H9 (cell line): ENCODE data around the gene EVC. TPM values are rescaled to one million over a fixed set of nuclear protein-coding genes. Genes with fewer than 3 reads are reported as not detected.

Source experiments
- DNase-seq: peaks from one replicate; pipeline ENCODE4 v3.0.0-alpha.2; 2017
- H2AFZ ChIP-seq: one replicate; pipeline ENCODE4 v1.6.1; 2013; ENCODE audit warnings: mild to moderate bottlenecking, low read length, control low read depth, moderate library complexity
- H2AK5ac ChIP-seq: 2 replicates; pipeline ENCODE4 v1.6.1; 2013; ENCODE audit warnings: low read length, control low read depth, mixed read lengths; ENCODE audit not compliant: insufficient read length
- H2BK120ac ChIP-seq: one replicate; pipeline ENCODE4 v1.6.1; 2013; ENCODE audit warnings: low read depth, mild to moderate bottlenecking, low read length, control low read depth, inconsistent platforms; ENCODE audit not compliant: poor library complexity, severe bottlenecking
- H2BK12ac ChIP-seq: 2 replicates; pipeline ENCODE4 v1.6.1; 2013; ENCODE audit warnings: low read length, control low read depth, mixed read lengths, low read depth; ENCODE audit not compliant: insufficient read length
- H2BK15ac ChIP-seq: 2 replicates; pipeline ENCODE4 v1.6.1; 2013; ENCODE audit warnings: low read depth, low read length, control low read depth
- H2BK20ac ChIP-seq: one replicate; pipeline ENCODE4 v1.6.1; 2013; ENCODE audit warnings: low read depth, mild to moderate bottlenecking, low read length, control low read depth, inconsistent platforms; ENCODE audit not compliant: poor library complexity, severe bottlenecking
- H2BK5ac ChIP-seq: 2 replicates; pipeline ENCODE4 v1.6.1; 2013; ENCODE audit warnings: low read length, control low read depth, mixed read lengths; ENCODE audit not compliant: insufficient read length
- H3K14ac ChIP-seq: 2 replicates; pipeline ENCODE4 v1.6.1; 2013; ENCODE audit warnings: low read length, control low read depth; ENCODE audit not compliant: insufficient read depth
- H3K18ac ChIP-seq: 2 replicates; pipeline ENCODE4 v1.6.1; 2013; ENCODE audit warnings: low read depth, mild to moderate bottlenecking, mixed read lengths, low read length, control low read depth; ENCODE audit not compliant: insufficient read length
- H3K23ac ChIP-seq: 2 replicates; pipeline ENCODE4 v1.6.1; 2013; ENCODE audit warnings: low read length, control low read depth, mixed read lengths, low read depth; ENCODE audit not compliant: insufficient read length
- H3K23me2 ChIP-seq: 2 replicates; pipeline ENCODE4 v1.6.1; 2013; ENCODE audit warnings: low read depth, mild to moderate bottlenecking, mixed read lengths, low read length, control low read depth; ENCODE audit not compliant: insufficient read length, poor library complexity, severe bottlenecking
- H3K27ac ChIP-seq: 2 replicates; pipeline ENCODE4 v1.5.1; 2013; ENCODE audit warnings: low read length, control low read depth, mixed read lengths, low read depth; ENCODE audit not compliant: insufficient read length
- H3K27me3 ChIP-seq: 2 replicates; pipeline ENCODE4 v1.6.1; 2013; ENCODE audit warnings: low read length, control low read depth, inconsistent platforms; ENCODE audit not compliant: insufficient read depth
- H3K4ac ChIP-seq: 2 replicates; pipeline ENCODE4 v1.6.1; 2013; ENCODE audit warnings: low read depth, mild to moderate bottlenecking, control low read depth, inconsistent platforms, low read length, moderate library complexity
- H3K4me1 ChIP-seq: 2 replicates; pipeline ENCODE4 v1.6.1; 2013; ENCODE audit warnings: low read length, control low read depth, inconsistent platforms; ENCODE audit not compliant: insufficient read depth
- H3K4me2 ChIP-seq: 2 replicates; pipeline ENCODE4 v1.6.1; 2013; ENCODE audit warnings: low read length, control low read depth, mixed read lengths; ENCODE audit not compliant: insufficient read length, insufficient read depth
- H3K56ac ChIP-seq: 2 replicates; pipeline ENCODE4 v1.6.1; 2013; ENCODE audit warnings: low read depth, mild to moderate bottlenecking, mixed read lengths, low read length, control low read depth; ENCODE audit not compliant: insufficient read length
- H3K79me1 ChIP-seq: 2 replicates; pipeline ENCODE4 v1.6.1; 2013; ENCODE audit warnings: low read depth, mild to moderate bottlenecking, moderate library complexity, low read length, control low read depth, inconsistent platforms; ENCODE audit not compliant: insufficient read depth, poor library complexity, severe bottlenecking
- H3K79me2 ChIP-seq: 2 replicates; pipeline ENCODE4 v1.6.1; 2013; ENCODE audit warnings: low read length, control low read depth, inconsistent platforms; ENCODE audit not compliant: insufficient read depth
- H3K9ac ChIP-seq: 2 replicates; pipeline ENCODE4 v1.6.1; 2013; ENCODE audit warnings: low read length, control low read depth, mixed read lengths; ENCODE audit not compliant: insufficient read length; ENCODE audit errors: extremely low read depth
- H3K9me3 ChIP-seq: one replicate; pipeline ENCODE4 v1.6.1; 2013; ENCODE audit warnings: low read depth, low read length, inconsistent platforms; ENCODE audit not compliant: control insufficient read depth
- H3T11ph ChIP-seq: one replicate; pipeline ENCODE4 v1.6.1; 2013; ENCODE audit warnings: mild to moderate bottlenecking, low read length, control low read depth, inconsistent platforms
- H4K20me1 ChIP-seq: one replicate; pipeline ENCODE4 v1.6.1; 2013; ENCODE audit not compliant: control insufficient read depth, insufficient read length, insufficient read depth
- H4K5ac ChIP-seq: 2 replicates; pipeline ENCODE4 v1.6.1; 2013; ENCODE audit warnings: low read depth, mild to moderate bottlenecking, mixed read lengths, low read length, control low read depth; ENCODE audit not compliant: insufficient read length
- H4K8ac ChIP-seq: replicated peaks from 2 replicates; pipeline ENCODE4 v1.6.1; 2013; ENCODE audit warnings: low read length, control low read depth, mixed read lengths, low read depth; ENCODE audit not compliant: insufficient read length
- H4K91ac ChIP-seq: 2 replicates; pipeline ENCODE4 v1.6.1; 2013; ENCODE audit warnings: low read depth, mild to moderate bottlenecking, moderate library complexity, mixed read lengths, low read length, control low read depth; ENCODE audit not compliant: insufficient read length
- H3K27ac Mint-ChIP-seq, 3 experiments: 2 replicates in 2 of 3; 3 replicates in 1 of 3; pipeline ENCODE4 v1.8.0; 2020 to 2021; ENCODE audit warnings: mixed read lengths in 3 of 3, mild to moderate bottlenecking in 1 of 3, moderate library complexity in 1 of 3
- H3K27me3 Mint-ChIP-seq: 2 replicates; pipeline ENCODE4 v1.8.0; 2021; ENCODE audit warnings: low read depth, mild to moderate bottlenecking, moderate library complexity, mixed read lengths
- H3K36me3 Mint-ChIP-seq, 3 experiments: 2 replicates in 2 of 3; 3 replicates in 1 of 3; pipeline ENCODE4 v1.8.0; 2020 to 2021; ENCODE audit warnings: low read depth in 3 of 3, mixed read lengths in 3 of 3; ENCODE audit not compliant: insufficient read depth in 1 of 3
- H3K4me1 Mint-ChIP-seq, 2 experiments: 2 replicates each; pipeline ENCODE4 v1.8.0; 2020; ENCODE audit warnings: mixed read lengths in 2 of 2
- H3K4me3 Mint-ChIP-seq, 2 experiments: 2 replicates in 1 of 2; 3 replicates in 1 of 2; pipeline ENCODE4 v1.8.0; 2020 to 2021; ENCODE audit warnings: mild to moderate bottlenecking in 2 of 2, mixed read lengths in 2 of 2, moderate library complexity in 1 of 2
- H3K9me3 Mint-ChIP-seq, 2 experiments: 2 replicates in 1 of 2; 3 replicates in 1 of 2; pipeline ENCODE4 v1.8.0; 2020; ENCODE audit warnings: mild to moderate bottlenecking in 2 of 2, mixed read lengths in 2 of 2, moderate library complexity in 1 of 2
- CTCF ChIP-seq: fragments of 200-600 bp; sonication (generic); conservative IDR thresholded peaks from 3 replicates; pipeline ENCODE4 v1.8.0; 2021; ENCODE audit warnings: antibody characterized with exemption, mild to moderate bottlenecking
- WGBS: extraction: QIAGEN DNeasy Blood & Tissue Kit; methylation state at CpG from one replicate; pipeline ENCODE4 v1.1.7; 2013; ENCODE audit warnings: missing lambda C conversion rate, low lambda C conversion rate, mixed read lengths; ENCODE audit not compliant: insufficient read length; ENCODE audit errors: extremely low coverage; 5-methylcytosine and 5-hydroxymethylcytosine counted together
- total RNA-seq: library from RNA; stranded (reverse); gene quantifications from 2 replicates; pipeline ENCODE4 v1.2.1, GENCODE V29; 2021

Gene EVC
- total RNA-seq, 1 experiment from 2014 or later: 10.1 TPM

DNA sequence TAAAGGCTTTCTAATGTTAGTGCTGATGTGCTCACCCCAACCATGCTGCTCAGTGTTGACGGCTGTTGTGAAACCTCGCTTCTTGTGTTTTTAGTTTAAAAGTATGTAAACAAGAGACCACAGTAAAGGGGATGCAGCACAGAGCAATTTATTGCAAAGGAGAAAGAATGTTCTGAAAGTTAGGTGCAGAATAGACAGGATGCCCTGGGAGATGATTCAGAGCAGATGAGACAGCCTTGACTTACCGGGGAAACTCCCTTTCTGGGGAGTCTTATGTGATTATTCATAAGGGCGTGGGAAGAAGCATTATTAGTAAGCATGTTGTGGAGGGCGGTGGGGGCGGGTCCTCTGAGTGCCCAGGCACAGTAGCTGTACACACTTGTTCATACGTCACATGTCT, 47.7 kb downstream of the EVC start:
- no peak overlapping the region for H3K23ac ChIP-seq
- no peak overlapping the region for H2AK5ac ChIP-seq
- no peak overlapping the region for H4K8ac ChIP-seq
- H2BK15ac ChIP-seq: no peak overlapping the region
- no peak overlapping the region for H2AFZ ChIP-seq
- Mint-ChIP-seq H3K4me1 (peaks cover 15 to 17% of the 10 kb centered on the region in 2 experiments), H3K4me3 (no peak overlapping the region), H3K36me3 (peaks cover 23 to 35% (median 34%) of the 10 kb centered on the region in 3 experiments), H3K27ac (no peak overlapping the region), H3K27me3 (no peaks in the 10 kb centered on the region; the same call in 1 of the 2 replicates), H3K9me3 (no peaks in the 10 kb centered on the region)
- no peaks in the 10 kb centered on the region for H3K79me2 ChIP-seq
- H2BK20ac ChIP-seq: no peak overlapping the region
- no peaks in the 10 kb centered on the region for H3K27me3 ChIP-seq
- no peaks in the 10 kb centered on the region for H3K9me3 ChIP-seq
- no peak for DNase-seq
- WGBS: no CpG with 5 or more reads among the region's 7 CpGs
- H3K27ac ChIP-seq: no peak overlapping the region
- no peaks in the 10 kb centered on the region for H3K4me1 ChIP-seq
- no peak overlapping the region for H3K14ac ChIP-seq
- no peak for TF ChIP-seq CTCF
- H4K91ac ChIP-seq: no peak overlapping the region
- H3K4ac ChIP-seq: no peak overlapping the region
- no peak overlapping the region for H3K9ac ChIP-seq
- no peak overlapping the region for H3K56ac ChIP-seq
- no peak overlapping the region for H2BK5ac ChIP-seq
- H3T11ph ChIP-seq: no peak overlapping the region
- no peak overlapping the region for H2BK12ac ChIP-seq
- no peak overlapping the region for H2BK120ac ChIP-seq
- no peaks in the 10 kb centered on the region for H4K20me1 ChIP-seq
- H3K23me2 ChIP-seq: no peaks in the 10 kb centered on the region
- no peak overlapping the region for H4K5ac ChIP-seq
- H3K79me1 ChIP-seq: no peaks in the 10 kb centered on the region
- no peak overlapping the region for H3K18ac ChIP-seq
- no peak overlapping the region for H3K4me2 ChIP-seq
